SKM-1 treated with dmso at 0.1 percent for 144 hours (cell line): Measurements from ENCODE around the gene STAC2.
A peak's percentile ranks its signal among the peaks of the same experiment; 100 is the strongest.

Source experiments
- DNase-seq: peaks from one replicate; lab custom pipeline; 2025; ENCODE audit not compliant: unreplicated experiment; lab: John Stamatoyannopoulos, UW

Gene STAC2

GRCh38 chr17:39235555-39236449, 10.1 kb upstream of the STAC2 start:
- DNase-seq: peak; percentile 93

- DNase-seq: peak; percentile 9
These were observed 6.1 kb upstream of the STAC2 start for GRCh38 chr17:39231591-39232551.

GRCh38 chr17:39231091-39231561, 5.4 kb upstream of the STAC2 start:
- DNase-seq: no peak

GRCh38 chr17:39230361-39230760, 4.6 kb upstream of the STAC2 start:
- DNase-seq: no peak

- DNase-seq: peak; percentile 19
These were observed 3.6 kb upstream of the STAC2 start for GRCh38 chr17:39229274-39229913.

- DNase-seq: no peak
These were observed 1.7 kb upstream of the STAC2 start for GRCh38 chr17:39227364-39227919.

GRCh38 chr17:39225959-39226683, 376 bp upstream of the STAC2 start:
- no peak for DNase-seq

GRCh38 chr17:39224778-39225307, 902 bp downstream of the STAC2 start:
- DNase-seq: no peak

GRCh38 chr17:39223907-39224777, 1.6 kb downstream of the STAC2 start:
- DNase-seq: no peak

GRCh38 chr17:39222866-39223834, 2.6 kb downstream of the STAC2 start:
- DNase-seq: no peak

- DNase-seq: no peak
These were observed 3.6 kb downstream of the STAC2 start for GRCh38 chr17:39222151-39222550.

GRCh38 chr17:39221572-39221971, 4.2 kb downstream of the STAC2 start:
- DNase-seq: no peak

- no peak for DNase-seq
These were observed 6.0 kb downstream of the STAC2 start for GRCh38 chr17:39219647-39220154.

- DNase-seq: no peak
These were observed 6.8 kb downstream of the STAC2 start for GRCh38 chr17:39218906-39219305.

GRCh38 chr17:39217734-39218369, 7.9 kb downstream of the STAC2 start:
- DNase-seq: no peak

GRCh38 chr17:39213852-39214251, 11.9 kb downstream of the STAC2 start:
- no peak for DNase-seq

GRCh38 chr17:39212841-39213480, 12.8 kb downstream of the STAC2 start:
- DNase-seq: no peak
